Psoas muscle (tissue), 8 donors: ENCODE data around the gene PPP4C. TPM values are rescaled to one million over a fixed set of nuclear protein-coding genes. Genes with fewer than 3 reads are reported as not detected.

Experiments used
- ATAC-seq, 4 donors: fragments of 200-7000 bp; cut with Tn5 transposase; one replicate each; pipeline ENCODE4 v1.9.1; 2020; ENCODE audit warnings: moderate library complexity in 3 of 4, mild to moderate bottlenecking in 2 of 4
- DNase-seq, 2 donors: peaks; one replicate each; pipeline ENCODE4 v3.0.0-alpha.2; 2020
- H3K27ac ChIP-seq: fragments of 200-600 bp; one replicate; pipeline ENCODE4 v1.8.0; 2022
- H3K27me3 ChIP-seq, 3 donors: fragments of 200-600 bp in 1 of 3; one replicate each; pipeline versions ENCODE4 v1.6.1 to v1.8.0; 2013 to 2022; ENCODE audit warnings: low read length in 2 of 3, mild to moderate bottlenecking in 2 of 3, moderate library complexity in 1 of 3; ENCODE audit not compliant: insufficient read depth in 3 of 3
- H3K36me3 ChIP-seq, 2 donors: fragments of 200-600 bp in 1 of 2; one replicate each; pipeline versions ENCODE4 v1.6.1 to v1.8.0; 2013 to 2022; ENCODE audit warnings: low read depth in 1 of 2, mild to moderate bottlenecking in 1 of 2, moderate library complexity in 1 of 2; ENCODE audit not compliant: insufficient read depth in 1 of 2
- H3K4me1 ChIP-seq: fragments of 200-600 bp; one replicate; pipeline ENCODE4 v1.8.0; 2022
- H3K4me3 ChIP-seq: fragments of 200-600 bp; one replicate; pipeline ENCODE4 v1.8.0; 2022; ENCODE audit warnings: mild to moderate bottlenecking
- H3K9me3 ChIP-seq: fragments of 200-600 bp; one replicate; pipeline ENCODE4 v1.8.0; 2022
- CTCF ChIP-seq: fragments of 200-600 bp; IDR thresholded peaks from one replicate; pipeline ENCODE4 v1.8.0; 2022; ENCODE audit warnings: antibody characterized with exemption
- WGBS, 3 donors: extraction: QIAGEN DNeasy Blood & Tissue Kit; methylation state at CpG; one replicate each; pipeline versions ENCODE4 v1.1.6 to v1.1.7; 2013; 5-methylcytosine and 5-hydroxymethylcytosine counted together
- intact Hi-C, 2 donors: fragments of 100-400 bp; cut with DNase I; formaldehyde crosslinking; loops; one replicate each; pipeline versions ENCODE4 v1.11.0 to v1.14.2; 2022
- polyA plus RNA-seq, 3 donors: library from polyadenylated mRNA; stranded (reverse); fragments of 200-250 nt; gene quantifications; one replicate each; pipeline ENCODE4 v1.2.3, GENCODE V29; 2013
- total RNA-seq, 4 donors: library from RNA; stranded (reverse); fragmentation: NEBNext Ultra II Directional in 2 of 4; extraction: Animal tissue kit (Norgen Biotek cat#: 25700) in 2 of 4; gene quantifications; one replicate each; pipeline versions ENCODE4 v1.2.1 to v1.2.4, GENCODE V29; 2021 to 2023
- donor health status: healthy with polysubstance abuse.
- donor health status: DM: no; HTN: no; CAD: no; lungs with moderate emphysema.
- donor health status: Bipolar disorder and iron deficiency.
- donor health status: healthy.
- donor health status: DM: yes; HTN: yes; CAD: no.
- donor health status: DM: no; HTN: no; CAD: no.
- donor health status: DM: no; HTN: no; CAD: no.
- donor health status: DM: yes; HTN: yes; CAD: no.

PPP4C gene
- total and polyA plus RNA-seq, 7 donors: 38.1 to 172 (median 64.5) TPM

GRCh38 chr16:30068333-30068732 is 7.5 kb upstream of the PPP4C start:
- no peak for TF ChIP-seq CTCF
- 62 to 80% (median 69%) methylated on average over 9 of the region's 9 CpGs for WGBS, 3 donors
- H3K9me3 ChIP-seq: no peaks in the 10 kb centered on the region
- H3K27ac ChIP-seq: peak overlapping the region; percentile 99
- ATAC-seq (no peak), DNase-seq (no peak)
- H3K4me1 ChIP-seq: peaks cover 40% of the 10 kb centered on the region
- H3K4me3 ChIP-seq: peak overlapping the region; percentile 91
- intact Hi-C loops: loop anchor here in 1 of 2 donors (10.0 kb wide), 1 partner anchor 56 kb away; the partner anchor contains the start of gene MAPK3
- no peaks in the 10 kb centered on the region for H3K27me3 ChIP-seq
- H3K36me3 ChIP-seq: peaks cover 13 to 70% of the 10 kb centered on the region in 2 donors

- Histone ChIP-seq H3K9me3 (no peaks in the 10 kb centered on the region), H3K27me3 (no peaks in the 10 kb centered on the region), H3K4me3 (peak overlapping the region; percentile 91), H3K36me3 (peaks cover 13 to 70% of the 10 kb centered on the region in 2 donors), H3K4me1 (peaks cover 35% of the 10 kb centered on the region), H3K27ac (peak overlapping the region; percentile 99)
- WGBS, 3 donors: 50 to 77% (median 53%) methylated on average over 16 to 17 of the region's 17 CpGs
- intact Hi-C loops: loop anchor here in 1 of 2 donors (10.0 kb wide), 1 partner anchor 56 kb away; the partner anchor contains the start of gene MAPK3
- peak; percentile 29 for TF ChIP-seq CTCF
- DNase-seq: peak in 1 of 2 donors; percentile 59
- ATAC-seq: no peak
These were observed 6.8 kb upstream of the PPP4C start for GRCh38 chr16:30068750-30069610.

GRCh38 chr16:30069611-30070462 is 6.0 kb upstream of the PPP4C start:
- no peak for TF ChIP-seq CTCF
- no peaks in the 10 kb centered on the region for H3K27me3 ChIP-seq
- intact Hi-C loops: loop anchor here in 1 of 2 donors (10.0 kb wide), 1 partner anchor 55 kb away; the partner anchor contains the start of gene MAPK3
- peaks cover 13 to 70% of the 10 kb centered on the region in 2 donors for H3K36me3 ChIP-seq
- peaks cover 35% of the 10 kb centered on the region for H3K4me1 ChIP-seq
- DNase-seq (peak in 1 of 2 donors; percentile 77), ATAC-seq (no peak)
- no peaks in the 10 kb centered on the region for H3K9me3 ChIP-seq
- peak overlapping the region; percentile 91 for H3K4me3 ChIP-seq
- WGBS, 3 donors: 40 to 62% (median 43%) methylated on average over 31 of the region's 31 CpGs
- peak overlapping the region; percentile 99 for H3K27ac ChIP-seq

GRCh38 chr16:30070490-30070889 is 5.3 kb upstream of the PPP4C start:
- no peaks in the 10 kb centered on the region for H3K9me3 ChIP-seq
- DNase-seq (no peak), ATAC-seq (no peak)
- no peak for TF ChIP-seq CTCF
- intact Hi-C loops: no loop called here
- H3K27ac ChIP-seq: peak overlapping the region; percentile 99
- no peaks in the 10 kb centered on the region for H3K27me3 ChIP-seq
- H3K36me3 ChIP-seq: peaks cover 13 to 70% of the 10 kb centered on the region in 2 donors
- peak overlapping the region; percentile 91 for H3K4me3 ChIP-seq
- peaks cover 35% of the 10 kb centered on the region for H3K4me1 ChIP-seq
